Heart left ventricle (tissue), 16 donors: ENCODE results near the gene FAM217A. TPM values are rescaled to one million over a fixed set of nuclear protein-coding genes. Genes with fewer than 3 reads are reported as not detected.
"Not testable (repeated sequence)": the region's sequence is repeated elsewhere in the genome, so short reads cannot be mapped to it uniquely, and the experiment has no call there.

Experiments
- ATAC-seq, 4 donors: fragments of 200-7000 bp; cut with Tn5 transposase; one replicate each; pipeline ENCODE4 v1.9.1; 2020 to 2022; ENCODE audit warnings: moderate library complexity in 4 of 4, mild to moderate bottlenecking in 3 of 4, moderate number of reproducible peaks in 1 of 4
- DNase-seq, 5 donors: peaks; one replicate each; pipeline ENCODE4 v3.0.0-alpha.2; 2020
- H3K27ac ChIP-seq, 12 donors: fragments of 200-600 bp; sonication (generic) in 4 of 12; one replicate each; pipeline versions ENCODE4 v1.5.0 to v1.8.0; 2016 to 2022; ENCODE audit warnings: mild to moderate bottlenecking in 2 of 12
- H3K27me3 ChIP-seq, 9 donors: fragments of 200-600 bp; sonication (generic) in 2 of 9; one replicate each; pipeline versions ENCODE4 v1.5.1 to v1.8.0; 2016 to 2022; ENCODE audit warnings: mild to moderate bottlenecking in 3 of 9
- H3K36me3 ChIP-seq, 9 donors: fragments of 200-600 bp; sonication (generic) in 2 of 9; one replicate each; pipeline versions ENCODE4 v1.5.0 to v1.8.0; 2018 to 2022; ENCODE audit warnings: mild to moderate bottlenecking in 2 of 9
- H3K4me1 ChIP-seq, 12 donors: fragments of 200-600 bp; sonication (generic) in 4 of 12; one replicate each; pipeline versions ENCODE4 v1.5.0 to v1.8.0; 2016 to 2022; ENCODE audit warnings: mild to moderate bottlenecking in 3 of 12
- H3K4me3 ChIP-seq, 12 donors: fragments of 200-600 bp; sonication (generic) in 4 of 12; one replicate each; pipeline versions ENCODE4 v1.5.0 to v1.8.0; 2017 to 2022; ENCODE audit warnings: mild to moderate bottlenecking in 9 of 12, moderate library complexity in 4 of 12
- H3K9me3 ChIP-seq, 12 donors: fragments of 200-600 bp; sonication (generic) in 4 of 12; one replicate each; pipeline versions ENCODE4 v1.5.0 to v1.8.0; 2016 to 2022; ENCODE audit warnings: mild to moderate bottlenecking in 1 of 12
- POLR2A ChIP-seq, 2 donors: fragments of 450-650 bp; IDR thresholded peaks; one replicate each; pipeline ENCODE4 v1.6.1; 2017; ENCODE audit warnings: antibody characterized with exemption in 2 of 2, mild to moderate bottlenecking in 2 of 2, moderate library complexity in 2 of 2
- WGBS, 4 donors: extraction: QIAGEN DNeasy Blood & Tissue Kit in 2 of 4; methylation state at CpG; one replicate each; pipeline versions ENCODE4 v1.1.5 to v1.1.7; 2013 to 2018; 5-methylcytosine and 5-hydroxymethylcytosine counted together
- intact Hi-C, 10 donors: fragments of 100-400 bp; cut with DNase I; formaldehyde crosslinking; loops; one replicate each; pipeline versions ENCODE4 v1.11.1 to v1.14.2; 2022
- polyA plus RNA-seq, 2 donors: library from polyadenylated mRNA; stranded (reverse); fragments of 200-250 nt; gene quantifications; one replicate each; pipeline ENCODE4 v1.2.3, GENCODE V29; 2013
- total RNA-seq, 9 donors: library from RNA; depleted of rRNA in 2 of 9; stranded (reverse); fragments of >200 nt in 2 of 9; fragmentation: NEBNext Ultra II Directional in 3 of 9; extraction: Animal tissue kit (Norgen Biotek cat#: 25700) in 3 of 9; gene quantifications; one replicate each; pipeline versions ENCODE4 v1.1.0 to v1.2.4, GENCODE V29; 2016 to 2023
- TF ChIP-seq, protein P1 (sequence below), 12 donors: fragments of 200-600 bp; sonication (generic) in 4 of 12; IDR thresholded peaks; one replicate each; pipeline versions ENCODE4 v1.5.0 to v1.8.0; 2018 to 2022; ENCODE audit warnings: antibody characterized with exemption in 12 of 12, mild to moderate bottlenecking in 5 of 12
- donor health status: ischemic (EF 13 %, LVEDD 7.1; RV severe dilation, severe dysfunction).
- donor health status: healthy with polysubstance abuse.
- donor health status: DM: no; HTN: yes; CAD: no.
- donor health status: DM: no; HTN: no; CAD: no.
- donor health status: ischemic (EF 25% LVEDD 6.9; RV normal size, moderate dysfunction).
- donor health status: ischemic (EF 25% LVEDD 5.7; RV mildly dilated, moderate dysfunction).
- donor health status: healthy.
- donor health status: DM: yes; HTN: yes; CAD: no.
- donor health status: ischemic (EF 35%, LVEDD 5.7; RV mildly dilated, moderate dysfunction).
- donor health status: nonischemic (EF 11% LVEDD 7.7; RV severe dilation, severe dysfunction).
- donor health status: DM: yes; HTN: yes; CAD: no.
- donor health status: PGD.
- donor health status: ischemic (EF 29% LVEDD 5.4; RV normal size, mild dysfunction).
- donor health status: nonischemic (EF 23%, LVEDD 6.1; RV moderate dilation, normal function).

FAM217A gene
- total and polyA plus RNA-seq, 11 donors: not detected

DNA sequence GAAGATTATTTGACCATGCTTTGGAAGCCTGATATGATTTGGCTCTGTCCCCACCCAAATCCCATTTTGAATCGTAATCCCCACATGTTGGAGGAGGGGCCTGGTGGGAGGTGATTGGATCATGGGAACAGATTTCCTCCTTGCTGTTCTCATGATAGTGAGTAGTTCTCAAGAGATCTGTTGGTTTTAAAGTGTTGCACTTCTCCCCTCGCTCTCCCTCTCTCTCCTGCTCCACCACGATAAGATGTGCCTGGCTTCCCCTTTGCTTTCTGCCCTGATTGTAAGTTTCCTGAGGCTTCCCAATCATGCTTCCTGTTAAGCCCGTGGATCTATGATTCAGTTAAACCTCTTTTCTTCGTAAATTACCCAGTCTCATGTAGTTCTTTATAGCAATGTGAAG, 21.7 kb upstream of the FAM217A start:
- Histone ChIP-seq H3K4me3 (no peak overlapping the region), H3K36me3 (no peaks in the 10 kb centered on the region), H3K27ac (no peak overlapping the region), H3K27me3 (no peaks in the 10 kb centered on the region), H3K9me3 (no peaks in the 10 kb centered on the region), H3K4me1 (no peaks in the 10 kb centered on the region)
- TF ChIP-seq, protein P1, sequence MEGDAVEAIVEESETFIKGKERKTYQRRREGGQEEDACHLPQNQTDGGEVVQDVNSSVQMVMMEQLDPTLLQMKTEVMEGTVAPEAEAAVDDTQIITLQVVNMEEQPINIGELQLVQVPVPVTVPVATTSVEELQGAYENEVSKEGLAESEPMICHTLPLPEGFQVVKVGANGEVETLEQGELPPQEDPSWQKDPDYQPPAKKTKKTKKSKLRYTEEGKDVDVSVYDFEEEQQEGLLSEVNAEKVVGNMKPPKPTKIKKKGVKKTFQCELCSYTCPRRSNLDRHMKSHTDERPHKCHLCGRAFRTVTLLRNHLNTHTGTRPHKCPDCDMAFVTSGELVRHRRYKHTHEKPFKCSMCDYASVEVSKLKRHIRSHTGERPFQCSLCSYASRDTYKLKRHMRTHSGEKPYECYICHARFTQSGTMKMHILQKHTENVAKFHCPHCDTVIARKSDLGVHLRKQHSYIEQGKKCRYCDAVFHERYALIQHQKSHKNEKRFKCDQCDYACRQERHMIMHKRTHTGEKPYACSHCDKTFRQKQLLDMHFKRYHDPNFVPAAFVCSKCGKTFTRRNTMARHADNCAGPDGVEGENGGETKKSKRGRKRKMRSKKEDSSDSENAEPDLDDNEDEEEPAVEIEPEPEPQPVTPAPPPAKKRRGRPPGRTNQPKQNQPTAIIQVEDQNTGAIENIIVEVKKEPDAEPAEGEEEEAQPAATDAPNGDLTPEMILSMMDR (IDR thresholded peaks at IDR 0.05): no peak
- no peak for TF ChIP-seq POLR2A (IDR thresholded peaks at IDR 0.05)
- intact Hi-C loops: no loop called here
- ATAC-seq: no peak
- WGBS, 4 donors: 66 to 71% (median 69%) methylated on average over 5 of the region's 5 CpGs
- no peak for DNase-seq

DNA sequence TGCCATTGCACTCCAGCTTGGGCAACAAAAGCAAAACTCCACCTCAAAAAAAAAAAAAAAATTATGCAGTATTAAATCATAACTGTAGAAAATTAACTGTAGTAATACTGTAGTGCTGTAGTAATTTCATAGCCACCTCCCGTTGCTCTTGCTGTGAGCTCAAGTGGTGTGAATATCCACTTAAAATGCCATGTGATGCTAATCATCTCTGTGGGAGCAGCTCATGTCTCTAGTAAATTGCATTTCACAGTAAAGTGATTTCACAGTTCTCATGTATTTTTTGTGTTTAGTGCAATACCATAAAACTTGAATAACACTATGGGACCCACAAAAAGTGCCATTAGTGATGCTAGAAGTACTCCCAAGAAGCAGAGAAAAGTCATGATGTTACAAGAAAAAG, 14.4 kb upstream of the FAM217A start:
- Histone ChIP-seq H3K4me3 (no peak overlapping the region), H3K9me3 (no peaks in the 10 kb centered on the region), H3K4me1 (no peaks in the 10 kb centered on the region), H3K27me3 (no peaks in the 10 kb centered on the region), H3K27ac (no peak overlapping the region), H3K36me3 (no peaks in the 10 kb centered on the region)
- no peak for ATAC-seq
- DNase-seq: no peak
- WGBS, 4 donors: 46 to 60% (median 48%) methylated on average over 1 of the region's 1 CpG
- TF ChIP-seq, protein P1 (IDR thresholded peaks at IDR 0.05): no peak
- no peak for TF ChIP-seq POLR2A (IDR thresholded peaks at IDR 0.05)
- intact Hi-C loops: no loop called here

DNA sequence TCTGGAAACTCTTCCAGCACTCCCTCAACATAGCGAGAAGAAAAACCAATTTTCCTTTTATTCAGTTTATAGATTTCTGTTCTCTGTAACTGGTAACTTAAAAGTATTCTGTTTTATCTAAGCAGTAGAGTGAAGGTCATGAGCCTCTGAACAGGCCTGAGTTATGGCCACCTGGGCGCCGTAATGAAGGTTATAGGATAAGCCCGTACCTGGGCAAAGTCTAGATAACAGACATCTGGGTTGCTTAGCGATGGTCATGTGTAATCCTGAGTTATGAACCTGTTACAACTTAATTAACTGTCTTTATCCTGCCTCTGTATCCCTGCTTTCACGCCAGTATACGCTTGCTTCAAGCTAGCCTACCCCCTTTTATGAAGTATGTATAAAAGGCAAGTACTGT, 13.0 kb upstream of the FAM217A start:
- no peak for TF ChIP-seq POLR2A (IDR thresholded peaks at IDR 0.05)
- TF ChIP-seq, protein P1 (IDR thresholded peaks at IDR 0.05): no peak
- Histone ChIP-seq H3K9me3 (no peaks in the 10 kb centered on the region), H3K4me1 (no peaks in the 10 kb centered on the region), H3K27me3 (no peaks in the 10 kb centered on the region), H3K27ac (no peak overlapping the region), H3K4me3 (no peak overlapping the region), H3K36me3 (no peaks in the 10 kb centered on the region)
- no peak for ATAC-seq
- no peak for DNase-seq
- WGBS, 4 donors: 85 to 94% (median 91%) methylated on average over 7 of the region's 7 CpGs
- intact Hi-C loops: no loop called here

DNA sequence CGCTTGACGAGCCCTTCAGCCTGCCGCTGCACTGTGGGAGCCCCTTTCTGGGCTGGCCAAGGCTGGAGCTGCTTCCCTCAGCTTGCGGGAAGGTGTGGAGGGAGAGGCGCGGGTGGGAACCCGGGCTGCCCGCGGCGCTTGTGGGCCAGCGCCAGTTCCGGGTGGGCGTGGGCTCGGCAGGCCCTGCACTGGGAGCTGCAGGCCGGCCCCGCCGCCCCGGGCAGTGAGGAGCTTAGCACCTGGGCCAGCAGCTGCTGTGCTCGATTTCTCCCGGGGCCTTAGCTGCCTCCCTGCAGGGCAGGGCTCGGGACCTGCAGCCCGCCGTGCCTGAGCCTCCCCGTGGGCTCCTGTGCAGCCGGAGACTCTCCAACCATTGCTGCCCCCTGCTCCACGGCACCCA, 11.1 kb upstream of the FAM217A start:
- H3K9me3 ChIP-seq, DNase-seq, H3K27me3 ChIP-seq, ATAC-seq, H3K36me3 ChIP-seq, H3K4me3 ChIP-seq, intact Hi-C loops, H3K4me1 ChIP-seq, H3K27ac ChIP-seq: not testable (repeated sequence)
- WGBS, 4 donors: 95 to 99% (median 96%) methylated on average over 6 to 26 of the region's 26 CpGs

DNA sequence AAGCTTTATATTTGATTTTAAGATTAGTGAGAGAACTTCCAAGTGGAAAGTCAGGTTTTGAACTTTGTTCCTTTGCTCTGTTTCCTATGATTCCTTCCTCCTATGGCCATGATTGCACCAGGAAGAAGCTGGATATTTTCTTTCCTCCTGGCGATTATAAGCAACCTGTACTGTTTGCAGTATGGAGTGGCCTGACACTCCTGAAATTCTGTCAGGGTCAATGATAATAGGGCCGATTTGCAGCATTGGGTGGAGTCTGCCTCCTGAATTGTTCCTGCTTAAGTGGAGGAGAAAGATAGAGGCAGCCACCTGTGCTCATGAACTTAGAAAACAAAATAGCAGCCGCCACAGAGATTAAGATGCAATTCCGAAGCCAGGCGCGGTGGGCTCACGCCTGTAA, 9.8 kb upstream of the FAM217A start:
- no peak overlapping the region for H3K4me3 ChIP-seq
- no peak overlapping the region for H3K27ac ChIP-seq
- H3K4me1 ChIP-seq: no peaks in the 10 kb centered on the region
- no peak for ATAC-seq
- TF ChIP-seq POLR2A (IDR thresholded peaks at IDR 0.05): no peak
- TF ChIP-seq, protein P1 (IDR thresholded peaks at IDR 0.05): no peak
- DNase-seq: no peak
- 89 to 91% (median 90%) methylated on average over 7 of the region's 7 CpGs for WGBS, 4 donors
- H3K9me3 ChIP-seq: no peaks in the 10 kb centered on the region
- no peaks in the 10 kb centered on the region for H3K27me3 ChIP-seq
- H3K36me3 ChIP-seq: no peaks in the 10 kb centered on the region
- intact Hi-C loops: no loop called here
